Stimulated activated CD8-positive, alpha-beta memory T cell treated with anti-CD3 and anti-CD28 coated beads, Interleukin-7, amount 100 ng/mL, for 48 hours (primary cell): Measurements from ENCODE around the gene TCERG1L.
"Not testable (repeated sequence)": the region's sequence is repeated elsewhere in the genome, so short reads cannot be mapped to it uniquely, and the experiment has no call there.

Experiments
- DNase-seq, 2 donors: peaks; one replicate each; pipeline ENCODE4 v3.0.0-alpha.2; 2020; ENCODE audit warnings: low read depth in 1 of 2; ENCODE audit errors: extremely low read depth in 1 of 2

The TCERG1L gene

GRCh38 chr10:131311661-131312477 is at the start of gene TCERG1L:
TCERG1L (minus strand) TSS chr10:131311721; CDS start chr10:131311635, 86 bp downstream.
- DNase-seq = no peak

- no peak for DNase-seq
These were observed 47.4 kb upstream of the TCERG1L start for GRCh38 chr10:131358741-131359442.

- no peak for DNase-seq
These were observed 44.9 kb upstream of the TCERG1L start for GRCh38 chr10:131356442-131356841.

- no peak for DNase-seq
These were observed 44.4 kb upstream of the TCERG1L start for GRCh38 chr10:131355881-131356280.

GRCh38 chr10:131355056-131355455 is 43.5 kb upstream of the TCERG1L start:
- DNase-seq = no peak

- DNase-seq = no peak
These were observed 42.9 kb upstream of the TCERG1L start for GRCh38 chr10:131354380-131354779.

- DNase-seq = no peak
These were observed 41.3 kb upstream of the TCERG1L start for GRCh38 chr10:131352765-131353290.

GRCh38 chr10:131350660-131351059 is 39.1 kb upstream of the TCERG1L start:
- no peak for DNase-seq

- no peak for DNase-seq
These were observed 38.7 kb upstream of the TCERG1L start for GRCh38 chr10:131350245-131350644.

GRCh38 chr10:131346456-131346855 is 34.9 kb upstream of the TCERG1L start:
- no peak for DNase-seq

GRCh38 chr10:131345691-131346090 is 34.2 kb upstream of the TCERG1L start:
- no peak for DNase-seq

- no peak for DNase-seq
These were observed 33.2 kb upstream of the TCERG1L start for GRCh38 chr10:131344747-131345146.

GRCh38 chr10:131337741-131338140 is 26.2 kb upstream of the TCERG1L start:
- DNase-seq = no peak

- DNase-seq = no peak
These were observed 21.3 kb upstream of the TCERG1L start for GRCh38 chr10:131332821-131333220.

GRCh38 chr10:131323880-131324279 is 12.4 kb upstream of the TCERG1L start:
- no peak for DNase-seq

GRCh38 chr10:131323025-131323424 is 11.5 kb upstream of the TCERG1L start:
- no peak for DNase-seq

- DNase-seq = not testable (repeated sequence)
These were observed 11.1 kb upstream of the TCERG1L start for GRCh38 chr10:131322575-131322974.

GRCh38 chr10:131320860-131321604 is 9.5 kb upstream of the TCERG1L start:
- DNase-seq = no peak

- DNase-seq = no peak
These were observed 7.3 kb upstream of the TCERG1L start for GRCh38 chr10:131318814-131319213.

GRCh38 chr10:131318291-131318690 is 6.8 kb upstream of the TCERG1L start:
- DNase-seq = no peak
